Neural cell (in vitro differentiated cells): ENCODE data around the gene GRAMD4.

Experiments used
- CTCF ChIP-seq: fragments of 450-650 bp; IDR thresholded peaks from 2 replicates; pipeline ENCODE4 v1.5.1; 2014; ENCODE audit warnings: antibody characterized with exemption, mild to moderate bottlenecking, moderate library complexity; ENCODE audit not compliant: poor library complexity, severe bottlenecking
- EP300 ChIP-seq: fragments of 450-650 bp; conservative IDR thresholded peaks from 2 replicates; pipeline ENCODE4 v1.6.1; 2014; ENCODE audit warnings: antibody characterized with exemption, mild to moderate bottlenecking, moderate library complexity; ENCODE audit not compliant: poor library complexity, severe bottlenecking
- EZH2 ChIP-seq: fragments of 200-600, 300-800 bp; shearing (Covaris generic), sonication (generic); IDR thresholded peaks from 2 replicates; pipeline ENCODE4 v1.6.1; 2014; ENCODE audit warnings: antibody characterized with exemption, low read length, borderline replicate concordance, mild to moderate bottlenecking; ENCODE audit not compliant: insufficient read depth, poor library complexity, severe bottlenecking
- MXI1 ChIP-seq: fragments of 450-650 bp; conservative IDR thresholded peaks from 2 replicates; pipeline ENCODE4 v1.6.1; 2014; ENCODE audit warnings: antibody characterized with exemption, mild to moderate bottlenecking; ENCODE audit not compliant: poor library complexity, severe bottlenecking
- POLR2AphosphoS5 ChIP-seq: IDR thresholded peaks from 2 replicates; pipeline ENCODE4 v1.6.1; 2012
- RAD21 ChIP-seq: fragments of 450-650 bp; conservative IDR thresholded peaks from 2 replicates; pipeline ENCODE4 v1.6.1; 2014; ENCODE audit warnings: antibody characterized with exemption, mild to moderate bottlenecking, moderate library complexity
- REST ChIP-seq: IDR thresholded peaks from 2 replicates; pipeline ENCODE4 v1.6.1; 2012; ENCODE audit warnings: borderline replicate concordance
- SMC3 ChIP-seq: fragments of 450-650 bp; conservative IDR thresholded peaks from 2 replicates; pipeline ENCODE4 v1.6.1; 2014; ENCODE audit warnings: antibody characterized with exemption, mild to moderate bottlenecking, moderate library complexity; ENCODE audit not compliant: poor library complexity
- TAF1 ChIP-seq: IDR thresholded peaks from 2 replicates; pipeline ENCODE4 v1.6.1; 2012; ENCODE audit warnings: low read depth

GRCh38 chr22:46661221-46661851 is 41.1 kb downstream of the GRAMD4 start:
- TF ChIP-seq CTCF (no peak), EP300 (no peak), RAD21 (no peak), EZH2 (no peak), REST (no peak), SMC3 (no peak), POLR2AphosphoS5 (no peak), MXI1 (no peak), TAF1 (no peak)
